ENCODE data around the gene NT5C1B. TPM values are rescaled to one million over a fixed set of nuclear protein-coding genes. Genes with fewer than 3 reads are reported as not detected.

The NT5C1B gene
- total RNA-seq, 4 donors from 2014 or later = not detected

DNA sequence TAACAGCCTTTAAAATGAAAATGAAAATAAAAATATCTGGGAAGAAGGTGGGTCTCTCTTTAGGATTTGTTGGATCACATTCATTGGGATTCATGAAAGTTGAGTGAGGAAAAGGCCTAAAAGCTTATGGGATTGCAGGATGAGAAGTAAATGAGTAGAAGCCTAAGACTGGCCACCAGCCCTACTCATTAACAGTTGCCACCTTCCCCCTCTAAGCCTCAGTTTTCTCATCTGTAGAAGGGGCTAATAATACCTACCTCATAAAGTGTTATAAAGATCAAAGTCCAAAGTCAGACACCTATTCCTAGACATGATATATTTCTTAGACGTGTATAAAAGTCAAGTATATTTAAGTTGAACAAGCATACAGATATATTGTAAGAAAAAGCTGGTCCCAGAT is 52.7 kb downstream of the NT5C1B start:
- intact Hi-C loops (cut with DNase I) = no loop called here
- no peaks in the 10 kb centered on the region for H3K9me3 ChIP-seq
- H3K27ac ChIP-seq = no peak overlapping the region
- no peak overlapping the region for H3K4me3 ChIP-seq
- no peaks in the 10 kb centered on the region for H3K36me3 ChIP-seq
- no peaks in the 10 kb centered on the region for H3K27me3 ChIP-seq
- WGBS, 2 donors = 77 to 82% methylated on average over 1 of the region's 1 CpG
- no peak for TF ChIP-seq POLR2A (IDR thresholded peaks at IDR 0.05)
- TF ChIP-seq, protein P1, sequence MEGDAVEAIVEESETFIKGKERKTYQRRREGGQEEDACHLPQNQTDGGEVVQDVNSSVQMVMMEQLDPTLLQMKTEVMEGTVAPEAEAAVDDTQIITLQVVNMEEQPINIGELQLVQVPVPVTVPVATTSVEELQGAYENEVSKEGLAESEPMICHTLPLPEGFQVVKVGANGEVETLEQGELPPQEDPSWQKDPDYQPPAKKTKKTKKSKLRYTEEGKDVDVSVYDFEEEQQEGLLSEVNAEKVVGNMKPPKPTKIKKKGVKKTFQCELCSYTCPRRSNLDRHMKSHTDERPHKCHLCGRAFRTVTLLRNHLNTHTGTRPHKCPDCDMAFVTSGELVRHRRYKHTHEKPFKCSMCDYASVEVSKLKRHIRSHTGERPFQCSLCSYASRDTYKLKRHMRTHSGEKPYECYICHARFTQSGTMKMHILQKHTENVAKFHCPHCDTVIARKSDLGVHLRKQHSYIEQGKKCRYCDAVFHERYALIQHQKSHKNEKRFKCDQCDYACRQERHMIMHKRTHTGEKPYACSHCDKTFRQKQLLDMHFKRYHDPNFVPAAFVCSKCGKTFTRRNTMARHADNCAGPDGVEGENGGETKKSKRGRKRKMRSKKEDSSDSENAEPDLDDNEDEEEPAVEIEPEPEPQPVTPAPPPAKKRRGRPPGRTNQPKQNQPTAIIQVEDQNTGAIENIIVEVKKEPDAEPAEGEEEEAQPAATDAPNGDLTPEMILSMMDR (IDR thresholded peaks at IDR 0.05) = no peak
- H3K4me1 ChIP-seq = peaks cover 0 to 11% (median 0%) of the 10 kb centered on the region in 3 donors
- DNase-seq = no peak

DNA sequence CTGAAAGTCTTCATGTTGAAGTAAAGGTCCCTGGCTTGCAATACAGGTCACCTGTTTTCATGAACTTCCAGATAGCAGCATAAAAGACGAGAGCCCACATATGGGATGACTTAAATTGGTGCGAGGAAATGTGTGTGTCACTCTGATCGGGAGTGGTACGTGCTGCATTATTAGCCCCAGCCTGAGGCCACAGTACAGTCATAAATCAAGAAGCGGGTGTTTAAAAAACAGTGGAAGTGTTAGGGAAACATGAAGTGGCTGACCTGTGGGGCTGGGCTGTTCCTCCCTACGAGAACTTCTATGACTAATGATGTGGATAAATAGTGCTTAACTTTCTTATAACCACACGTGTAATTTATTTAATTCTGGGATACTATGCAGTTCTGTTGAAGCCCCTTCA is 53.3 kb downstream of the NT5C1B start:
- H3K36me3 ChIP-seq = no peaks in the 10 kb centered on the region
- no peaks in the 10 kb centered on the region for H3K9me3 ChIP-seq
- DNase-seq = no peak
- 7 to 19% methylated on average over 7 of the region's 7 CpGs for whole genome bisulfite sequencing, 2 donors
- no peak overlapping the region for H3K27ac ChIP-seq
- TF ChIP-seq, protein P1 (IDR thresholded peaks at IDR 0.05) = no peak
- TF ChIP-seq POLR2A (IDR thresholded peaks at IDR 0.05) = no peak
- no peaks in the 10 kb centered on the region for H3K27me3 ChIP-seq
- H3K4me3 ChIP-seq = no peak overlapping the region
- H3K4me1 ChIP-seq = peaks cover 0 to 11% (median 0%) of the 10 kb centered on the region in 3 donors
- intact Hi-C loops (cut with DNase I) = no loop called here

DNA sequence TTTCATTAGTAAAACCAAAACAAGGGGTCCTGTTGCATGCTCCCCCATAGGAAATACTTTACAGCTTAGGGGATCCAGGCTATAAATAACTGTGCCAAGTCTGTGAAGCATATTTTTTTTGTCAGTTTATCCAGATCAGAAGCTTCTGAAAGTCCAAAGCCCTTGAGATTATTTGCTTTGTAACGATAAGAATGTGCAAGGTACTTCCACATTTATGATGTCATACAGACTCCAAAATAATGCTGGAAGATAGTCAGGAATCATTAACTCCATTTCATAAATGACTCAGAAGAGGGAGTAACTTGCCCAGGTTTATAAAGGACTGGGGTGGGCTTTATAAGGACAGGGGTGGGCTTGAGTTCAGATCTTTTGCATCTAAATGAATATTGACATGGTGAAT is 58.2 kb downstream of the NT5C1B start:
- no peak overlapping the region for H3K27ac ChIP-seq
- DNase-seq = no peak
- peaks cover 0 to 5% (median 0%) of the 10 kb centered on the region in 3 donors for H3K4me1 ChIP-seq
- H3K36me3 ChIP-seq = no peaks in the 10 kb centered on the region
- TF ChIP-seq, protein P1 (IDR thresholded peaks at IDR 0.05) = no peak
- TF ChIP-seq POLR2A (IDR thresholded peaks at IDR 0.05) = no peak
- no peaks in the 10 kb centered on the region for H3K9me3 ChIP-seq
- 38% methylated on average over 1 of the region's 1 CpG; no CpG with 5 or more reads in 1 of the 2 donors for WGBS, 2 donors
- no peaks in the 10 kb centered on the region for H3K27me3 ChIP-seq
- H3K4me3 ChIP-seq = no peak overlapping the region
- intact Hi-C loops (cut with DNase I) = no loop called here

DNA sequence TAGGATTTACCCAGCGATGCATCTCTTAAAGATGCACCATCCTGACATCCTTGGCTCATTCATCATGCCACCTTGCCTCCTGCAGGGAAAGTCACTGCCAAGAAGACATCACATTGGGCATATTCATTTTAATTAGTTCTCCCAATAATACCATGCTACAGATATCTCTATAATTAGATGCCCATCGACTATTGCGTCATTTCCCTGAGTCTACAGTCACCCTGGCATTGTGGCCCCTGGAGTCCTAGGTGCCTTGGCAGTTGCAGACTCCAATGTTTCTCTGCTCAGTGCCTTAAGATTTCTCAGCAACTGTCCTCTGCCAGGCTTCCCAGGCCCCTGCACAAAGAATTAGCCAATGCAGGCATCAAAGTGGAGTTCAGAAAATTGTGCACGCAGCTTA is 61.5 kb downstream of the NT5C1B start:
- no peaks in the 10 kb centered on the region for H3K4me1 ChIP-seq
- H3K27me3 ChIP-seq = no peaks in the 10 kb centered on the region
- WGBS, 2 donors = 68 to 74% methylated on average over 4 of the region's 4 CpGs
- DNase-seq = no peak
- no peaks in the 10 kb centered on the region for H3K36me3 ChIP-seq
- TF ChIP-seq POLR2A (IDR thresholded peaks at IDR 0.05) = no peak
- TF ChIP-seq, protein P1 (IDR thresholded peaks at IDR 0.05) = no peak
- no peak overlapping the region for H3K27ac ChIP-seq
- H3K9me3 ChIP-seq = no peaks in the 10 kb centered on the region
- H3K4me3 ChIP-seq = no peak overlapping the region
- intact Hi-C loops (cut with DNase I) = loop anchor here (10.0 kb wide), 1 partner anchor 217 kb away; no protein-coding TSS in a partner anchor

DNA sequence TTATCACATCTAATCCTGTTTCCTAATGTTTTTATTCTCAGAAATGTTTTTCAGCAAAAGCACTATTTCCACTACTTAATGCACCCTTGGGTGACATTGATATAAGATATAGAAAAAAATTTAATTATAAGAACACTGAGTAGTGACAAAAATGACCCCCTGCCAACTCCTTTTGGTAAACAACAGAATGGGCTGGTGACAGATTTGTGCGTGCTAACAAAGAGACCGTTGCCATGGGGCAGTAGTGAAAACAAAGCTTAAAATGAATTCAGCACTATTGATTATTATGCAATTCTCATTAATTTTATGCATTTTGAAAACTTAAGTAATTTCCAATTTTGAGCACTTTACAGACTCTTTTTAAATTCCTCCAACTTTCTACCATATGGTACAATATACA is 62.0 kb downstream of the NT5C1B start:
- no peaks in the 10 kb centered on the region for H3K9me3 ChIP-seq
- no peaks in the 10 kb centered on the region for H3K36me3 ChIP-seq
- H3K4me3 ChIP-seq = no peak overlapping the region
- no peak overlapping the region for H3K27ac ChIP-seq
- no peaks in the 10 kb centered on the region for H3K27me3 ChIP-seq
- TF ChIP-seq, protein P1 (IDR thresholded peaks at IDR 0.05) = no peak
- TF ChIP-seq POLR2A (IDR thresholded peaks at IDR 0.05) = no peak
- DNase-seq = no peak
- no peaks in the 10 kb centered on the region for H3K4me1 ChIP-seq
- 66 to 85% methylated on average over 2 of the region's 2 CpGs for WGBS, 2 donors
- intact Hi-C loops (cut with DNase I) = loop anchor here (10.0 kb wide), 1 partner anchor 217 kb away; no protein-coding TSS in a partner anchor
